ENCODE data around the gene C19orf12.
"Not testable (repeated sequence)": the region's sequence is repeated elsewhere in the genome, so short reads cannot be mapped to it uniquely, and the experiment has no call there.

Gene C19orf12

GRCh38 chr19:29717051-29717450 is 2.0 kb upstream of the C19orf12 start:
- DNase-seq (ENCODE audit: low read depth, low spot score), result no peak
- TF ChIP-seq FOXP2 (optimal IDR thresholded peaks at IDR 0.05; ENCODE audit: control extremely low read depth, extremely low read length, insufficient read depth), result no peak
- no peak for TF ChIP-seq EZH2 (IDR thresholded peaks at IDR 0.05)
- TF ChIP-seq POLR2AphosphoS5 (IDR thresholded peaks at IDR 0.05; ENCODE audit: borderline replicate concordance, low read depth, low read length), result no peak
- Histone ChIP-seq H3K4me3 (no peak overlapping the region), H3K36me3 (ENCODE audit: insufficient read depth, low read length) (no peaks in the 10 kb centered on the region), H3K9ac (ENCODE audit: insufficient read length) (no peak overlapping the region), H3K9me3 (ENCODE audit: low read depth, low read length) (no peaks in the 10 kb centered on the region), H3K27ac (no peak overlapping the region)

GRCh38 chr19:29715701-29716581 is 880 bp upstream of the C19orf12 start:
- no peak overlapping the region; the same call in 1 of the 2 replicates for H3K27ac ChIP-seq
- H3K36me3 ChIP-seq (ENCODE audit: insufficient read depth, low read length), result no peaks in the 10 kb centered on the region
- DNase-seq (ENCODE audit: low read depth, low spot score), result no peak
- TF ChIP-seq EZH2 (IDR thresholded peaks at IDR 0.05) (no peak), FOXP2 (optimal IDR thresholded peaks at IDR 0.05; ENCODE audit: control extremely low read depth, extremely low read length, insufficient read depth) (no peak), POLR2AphosphoS5 (IDR thresholded peaks at IDR 0.05; ENCODE audit: borderline replicate concordance, low read depth, low read length) (no peak)
- no peaks in the 10 kb centered on the region for H3K9me3 ChIP-seq (ENCODE audit: low read depth, low read length)
- H3K9ac ChIP-seq (ENCODE audit: insufficient read length), result peak overlapping the region; percentile 86
- peak overlapping the region; percentile 91 for H3K4me3 ChIP-seq

GRCh38 chr19:29714371-29714952 is 599 bp downstream of the C19orf12 start:
- TF ChIP-seq POLR2AphosphoS5 (IDR thresholded peaks at IDR 0.05; ENCODE audit: borderline replicate concordance, low read depth, low read length), result no peak
- no peak for TF ChIP-seq FOXP2 (optimal IDR thresholded peaks at IDR 0.05; ENCODE audit: control extremely low read depth, extremely low read length, insufficient read depth)
- no peak for TF ChIP-seq EZH2 (IDR thresholded peaks at IDR 0.05)
- no peak overlapping the region for H3K27ac ChIP-seq
- H3K9me3 ChIP-seq (ENCODE audit: low read depth, low read length), result no peaks in the 10 kb centered on the region
- peak overlapping the region; percentile 91 for H3K4me3 ChIP-seq
- no peak for DNase-seq (ENCODE audit: low read depth, low spot score)
- no peaks in the 10 kb centered on the region for H3K36me3 ChIP-seq (ENCODE audit: insufficient read depth, low read length)
- peak overlapping the region; percentile 86 for H3K9ac ChIP-seq (ENCODE audit: insufficient read length)

GRCh38 chr19:29712744-29713516 is 2.1 kb downstream of the C19orf12 start:
- Histone ChIP-seq H3K27ac (no peak overlapping the region), H3K9ac (ENCODE audit: insufficient read length) (no peak overlapping the region)

GRCh38 chr19:29711584-29712132 is 3.4 kb downstream of the C19orf12 start:
- TF ChIP-seq POLR2AphosphoS5 (IDR thresholded peaks at IDR 0.05; ENCODE audit: borderline replicate concordance, low read depth, low read length), result no peak
- no peak for TF ChIP-seq FOXP2 (optimal IDR thresholded peaks at IDR 0.05; ENCODE audit: control extremely low read depth, extremely low read length, insufficient read depth)
- no peak for TF ChIP-seq EZH2 (IDR thresholded peaks at IDR 0.05)
- no peak overlapping the region for H3K9ac ChIP-seq (ENCODE audit: insufficient read length)
- H3K9me3 ChIP-seq (ENCODE audit: low read depth, low read length), result no peaks in the 10 kb centered on the region
- no peaks in the 10 kb centered on the region; the same call in 1 of the 2 replicates for H3K36me3 ChIP-seq (ENCODE audit: insufficient read depth, low read length)
- H3K4me3 ChIP-seq, result no peak overlapping the region
- H3K27ac ChIP-seq, result no peak overlapping the region
- DNase-seq (ENCODE audit: low read depth, low spot score), result no peak

More at GRCh38 chr19:29712744-29713516, 2.1 kb downstream of the C19orf12 start:
- TF ChIP-seq EZH2 (IDR thresholded peaks at IDR 0.05) (no peak), POLR2AphosphoS5 (IDR thresholded peaks at IDR 0.05; ENCODE audit: borderline replicate concordance, low read depth, low read length) (no peak), FOXP2 (optimal IDR thresholded peaks at IDR 0.05; ENCODE audit: control extremely low read depth, extremely low read length, insufficient read depth) (no peak)
- no peak for DNase-seq (ENCODE audit: low read depth, low spot score)
- H3K9me3 ChIP-seq (ENCODE audit: low read depth, low read length), result no peaks in the 10 kb centered on the region
- H3K4me3 ChIP-seq, result no peak overlapping the region
- H3K36me3 ChIP-seq (ENCODE audit: insufficient read depth, low read length), result no peaks in the 10 kb centered on the region

- not testable (repeated sequence) for H3K9ac ChIP-seq (ENCODE audit: insufficient read length); H3K9me3 ChIP-seq (ENCODE audit: low read depth, low read length); H3K27ac ChIP-seq; DNase-seq (ENCODE audit: low read depth, low spot score); H3K36me3 ChIP-seq (ENCODE audit: insufficient read depth, low read length); H3K4me3 ChIP-seq
Measured at GRCh38 chr19:29709440-29709798, 5.6 kb downstream of the C19orf12 start.

GRCh38 chr19:29708554-29709439 is 6.3 kb downstream of the C19orf12 start:
- Histone ChIP-seq H3K9me3 (ENCODE audit: low read depth, low read length) (no peaks in the 10 kb centered on the region), H3K9ac (ENCODE audit: insufficient read length) (no peak overlapping the region), H3K4me3 (no peak overlapping the region), H3K27ac (no peak overlapping the region), H3K36me3 (ENCODE audit: insufficient read depth, low read length) (peaks cover 3% of the 10 kb centered on the region; the same call in 1 of the 2 replicates)
- DNase-seq (ENCODE audit: low read depth, low spot score), result no peak
- TF ChIP-seq EZH2 (IDR thresholded peaks at IDR 0.05) (no peak), FOXP2 (optimal IDR thresholded peaks at IDR 0.05; ENCODE audit: control extremely low read depth, extremely low read length, insufficient read depth) (no peak), POLR2AphosphoS5 (IDR thresholded peaks at IDR 0.05; ENCODE audit: borderline replicate concordance, low read depth, low read length) (no peak)
